NCI-H524 (cell line): Measurements from ENCODE around the gene THSD4.

ENCODE experiments used
- DNase-seq, 2 experiments: peaks; one replicate each; lab custom pipeline; 2025; lab: John Stamatoyannopoulos, UW

The THSD4 gene

DNA sequence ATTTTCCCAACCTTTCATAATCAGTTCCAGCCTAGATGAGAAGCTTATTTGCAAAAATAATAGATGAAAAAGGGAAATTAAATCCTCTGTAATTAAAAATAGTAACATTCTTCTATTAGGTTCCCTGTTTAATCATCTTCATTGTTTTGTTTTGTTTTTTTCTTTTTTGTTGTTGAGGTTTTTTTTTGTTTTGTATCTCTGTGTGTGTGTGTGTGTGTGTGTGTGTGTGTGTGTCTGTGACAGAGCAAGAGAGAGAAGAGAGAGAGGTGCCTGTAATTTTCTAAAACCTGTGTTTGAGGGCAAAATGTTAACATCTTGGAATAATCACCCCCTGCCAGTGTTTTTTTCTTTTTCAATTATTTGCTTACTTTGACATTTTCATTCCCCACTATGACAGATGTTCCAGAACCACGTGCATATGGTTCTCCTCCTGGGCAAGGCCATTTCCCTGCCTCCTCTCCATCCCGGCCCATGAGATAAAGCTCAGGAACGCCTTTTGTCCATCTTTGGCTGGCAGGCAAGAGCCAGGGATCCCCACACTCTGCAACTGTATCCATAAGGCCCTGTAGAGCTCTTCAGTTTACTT lies 573.3 kb downstream of the THSD4 start:
- peak in 1 of 2 experiments; percentile 41 for DNase-seq

DNA sequence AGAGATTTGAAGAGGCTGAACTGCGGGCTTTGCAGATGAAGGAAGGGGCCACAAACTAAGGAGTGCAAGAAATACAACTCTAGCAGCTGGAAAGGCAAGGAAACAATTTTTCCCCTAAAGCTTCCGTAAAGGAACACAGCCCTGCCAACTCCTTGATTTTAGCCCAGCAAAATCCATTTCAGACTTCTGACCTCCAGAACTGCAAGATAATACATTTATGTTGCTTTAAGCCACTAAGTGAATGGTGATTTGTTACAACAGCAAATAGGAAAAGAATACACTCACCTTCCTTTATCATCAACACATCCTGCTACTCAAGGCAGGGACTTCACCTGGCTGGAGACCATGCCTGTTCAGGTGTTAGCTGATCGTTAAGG lies 575.8 kb downstream of the THSD4 start:
- DNase-seq: no peak

DNA sequence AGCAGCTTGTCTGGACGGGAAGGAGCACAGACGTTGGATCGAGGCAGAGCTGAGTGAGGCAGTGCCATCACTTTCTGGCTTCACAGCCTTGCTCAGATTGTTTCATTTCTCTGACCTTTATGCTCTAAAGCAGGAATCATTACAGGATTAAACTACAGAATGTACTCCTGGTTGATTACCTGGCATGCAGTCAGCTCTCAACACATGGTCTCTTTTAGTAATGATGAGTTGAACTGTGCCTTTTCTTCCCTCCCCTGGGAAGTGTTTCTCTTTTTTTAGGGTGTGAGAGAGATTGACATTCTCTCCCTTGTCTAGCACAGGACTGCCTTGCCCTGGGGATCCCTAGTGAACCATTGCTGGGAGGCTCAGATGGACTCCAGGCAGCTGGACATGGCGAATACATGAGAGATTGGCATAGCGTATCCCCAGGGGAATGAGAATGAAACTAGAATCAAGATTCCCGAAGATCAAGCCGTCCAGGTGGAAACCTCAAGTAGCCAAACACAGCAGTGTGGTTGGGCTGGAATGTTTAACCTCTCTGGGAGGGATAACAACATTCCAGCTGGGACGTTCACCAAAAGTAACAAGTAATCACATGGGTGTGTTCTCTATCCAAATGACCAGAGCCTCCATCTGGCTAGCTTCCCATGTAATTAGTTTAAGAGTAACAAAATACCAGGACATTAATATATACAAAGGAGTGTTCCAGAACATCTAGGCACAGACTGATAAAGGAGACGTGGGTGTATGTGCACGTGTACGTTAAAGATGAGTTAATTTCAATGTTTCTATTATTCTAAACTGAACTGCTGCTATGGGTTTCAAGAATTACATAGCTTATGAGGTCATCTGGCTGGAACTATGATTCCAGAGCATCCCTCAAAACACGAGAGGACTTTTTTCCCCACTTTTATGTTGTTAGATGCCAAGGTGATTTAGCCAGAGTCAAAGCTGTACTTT lies 576.5 kb downstream of the THSD4 start:
- DNase-seq: peak; percentile 42 to 63

DNA sequence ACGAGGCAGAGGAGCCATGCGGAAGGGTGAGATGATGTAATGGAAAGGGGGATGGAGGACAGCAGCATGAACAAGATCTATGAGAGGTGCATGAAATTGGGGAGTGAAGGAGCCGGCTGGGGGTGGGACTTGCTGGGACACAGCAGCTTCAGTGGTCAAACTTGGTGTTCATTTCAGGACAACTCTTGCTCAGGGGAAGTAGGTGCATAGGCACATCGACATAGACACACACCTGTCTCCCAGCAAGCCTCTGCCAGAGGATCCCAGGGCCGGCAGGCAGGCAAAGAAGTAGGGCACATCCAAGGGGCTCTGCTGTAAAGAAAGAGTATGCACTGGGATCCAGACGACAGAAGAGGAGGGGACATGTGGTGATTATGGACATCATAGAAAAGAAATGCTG lies 582.0 kb downstream of the THSD4 start:
- no peak for DNase-seq

DNA sequence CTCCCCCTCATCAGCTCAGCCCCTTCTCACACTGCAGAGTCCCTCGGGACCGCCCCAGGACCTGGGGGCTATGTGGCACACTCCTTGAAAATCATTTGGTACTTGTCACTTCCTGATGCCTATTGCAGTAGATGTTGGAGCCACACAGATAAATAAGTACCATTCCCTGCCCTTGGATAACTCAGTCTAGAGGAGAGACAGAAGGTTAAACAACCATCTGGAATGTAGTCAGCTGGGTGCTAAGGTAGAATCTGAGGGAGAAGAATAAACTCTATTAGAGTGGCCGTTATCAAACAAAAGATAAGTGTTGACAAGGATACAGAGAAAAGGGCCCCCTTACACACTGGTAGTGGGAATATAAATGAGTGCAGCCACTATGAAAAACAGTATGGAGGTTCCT lies 582.8 kb downstream of the THSD4 start:
- DNase-seq: no peak

DNA sequence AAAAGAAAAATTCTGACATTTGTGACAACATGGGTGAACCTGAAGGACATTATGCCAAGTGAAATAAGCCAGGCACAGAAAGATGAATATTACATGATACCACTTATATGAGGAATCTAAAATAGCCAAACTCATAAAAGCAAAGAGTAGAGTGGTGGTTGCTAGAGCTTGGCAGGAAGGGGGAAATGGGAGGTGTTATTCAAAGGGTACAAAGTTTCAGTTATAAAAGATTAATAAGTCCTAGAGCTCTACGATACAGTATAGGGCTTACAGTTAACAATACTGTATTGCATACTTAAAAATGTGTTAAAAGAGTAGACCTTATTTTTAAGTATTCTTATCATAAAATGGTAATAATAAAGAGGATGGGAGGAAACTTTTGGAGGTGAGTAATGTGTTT lies 583.5 kb downstream of the THSD4 start:
- no peak for DNase-seq

DNA sequence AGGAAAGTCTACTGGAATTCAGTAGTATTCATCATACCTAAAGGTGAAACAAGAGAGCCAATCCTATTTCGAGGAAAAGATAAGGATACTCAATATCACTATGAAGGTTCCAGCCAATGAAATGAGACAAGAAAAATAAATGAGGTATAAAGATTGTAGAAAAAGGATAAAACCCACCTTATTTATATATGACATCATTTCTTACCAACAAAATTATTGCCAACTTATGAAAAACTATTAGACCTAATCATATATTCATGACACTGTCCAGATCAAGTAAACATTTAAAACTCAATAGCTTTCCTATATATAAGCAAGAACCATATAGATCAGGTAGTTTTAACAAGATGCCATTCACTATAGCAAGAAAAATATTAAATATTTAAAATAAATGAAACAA lies 584.7 kb downstream of the THSD4 start:
- no peak for DNase-seq

DNA sequence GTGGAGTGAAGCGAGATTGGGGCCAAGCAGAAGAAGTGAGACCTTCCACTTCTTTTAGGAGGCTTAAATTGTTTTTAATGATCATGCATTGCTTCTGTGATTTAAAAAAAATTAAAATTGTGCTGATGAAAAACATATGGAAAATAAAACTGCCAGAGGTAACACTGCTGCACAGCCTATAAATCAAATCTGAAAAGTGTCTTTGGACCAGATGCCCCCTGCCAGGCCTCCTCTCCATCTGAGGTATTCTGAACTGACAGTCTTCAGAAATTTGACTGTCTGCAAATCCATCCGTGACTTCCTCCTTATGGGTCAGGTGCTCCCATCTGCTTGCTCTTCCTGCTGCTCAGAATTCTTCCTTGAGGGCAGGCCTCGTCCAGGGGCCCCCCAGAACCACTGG lies 586.5 kb downstream of the THSD4 start:
- DNase-seq: no peak

DNA sequence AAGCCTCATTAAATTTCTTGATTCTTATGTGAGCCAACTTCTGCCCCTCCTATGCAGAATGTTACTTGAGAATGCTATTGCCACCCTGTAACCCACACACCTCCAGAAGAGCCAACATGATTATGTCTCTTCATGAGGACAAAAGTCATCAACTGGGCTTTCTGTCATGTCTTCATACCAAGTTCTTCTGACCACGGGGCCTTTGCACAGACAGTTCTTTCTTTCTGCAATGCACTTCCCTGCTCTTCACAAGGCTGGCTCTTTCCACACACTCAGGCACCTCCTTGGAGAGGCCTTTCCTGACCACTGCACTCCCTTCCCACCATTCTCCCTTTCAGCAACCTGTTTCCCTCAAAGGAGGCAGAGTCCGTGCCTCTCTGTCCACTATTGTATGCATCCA lies 587.2 kb downstream of the THSD4 start:
- no peak for DNase-seq

DNA sequence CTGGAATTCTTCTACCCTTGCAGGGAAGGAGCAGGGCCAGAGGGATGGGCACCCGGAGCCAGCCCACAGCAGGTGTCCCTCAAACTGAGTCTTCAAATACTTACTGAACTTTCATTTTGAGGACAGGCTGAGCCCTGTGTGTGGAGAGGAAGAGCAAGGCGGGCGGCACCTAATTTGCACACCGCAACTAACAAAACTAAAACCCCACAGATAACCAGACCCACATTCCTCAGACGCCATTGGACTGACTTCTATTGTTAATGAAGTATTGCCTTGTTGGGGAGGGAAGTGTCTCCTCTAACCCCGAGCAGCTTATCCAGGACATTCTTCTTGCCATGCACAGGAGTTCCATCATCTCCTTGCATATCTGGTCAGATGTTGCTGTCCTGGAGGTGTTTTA lies 589.9 kb downstream of the THSD4 start:
- DNase-seq: no peak

DNA sequence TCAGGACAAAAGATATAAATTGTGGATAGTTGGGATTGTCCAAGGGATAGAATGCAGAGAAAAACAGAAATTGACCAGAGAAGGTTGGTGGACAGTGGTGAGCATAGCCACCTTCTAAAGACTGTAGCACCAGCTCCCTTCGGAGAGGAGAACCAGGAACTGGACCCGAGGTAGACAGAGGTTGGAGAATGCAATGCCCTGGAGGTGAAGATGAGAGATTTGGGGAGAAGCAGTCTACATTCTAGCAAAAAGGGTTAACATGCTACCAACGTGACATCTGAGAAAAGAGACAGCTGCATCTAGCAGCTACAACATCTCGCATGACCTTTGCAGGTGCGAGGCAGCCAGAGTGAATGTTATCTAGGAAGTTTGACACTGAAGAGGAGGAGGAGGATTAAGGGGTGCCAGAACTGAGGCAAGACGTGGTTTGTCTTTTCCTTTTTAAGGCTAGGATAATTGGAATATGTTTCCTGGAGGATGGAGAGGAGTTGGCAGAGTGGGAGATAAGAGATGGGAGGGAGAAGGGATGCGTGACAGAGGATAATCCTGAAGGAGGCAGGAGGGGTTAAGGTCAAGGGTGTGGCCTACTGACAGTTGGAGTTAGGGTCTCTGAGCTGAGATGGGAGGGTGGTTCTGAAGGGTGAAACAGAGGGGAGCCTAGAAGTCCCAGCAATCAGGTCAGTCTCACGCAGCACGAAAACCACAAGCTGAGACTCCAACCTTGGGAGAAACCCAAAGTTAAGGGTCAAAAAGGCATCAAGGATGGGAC lies 591.4 kb downstream of the THSD4 start:
- no peak for DNase-seq

DNA sequence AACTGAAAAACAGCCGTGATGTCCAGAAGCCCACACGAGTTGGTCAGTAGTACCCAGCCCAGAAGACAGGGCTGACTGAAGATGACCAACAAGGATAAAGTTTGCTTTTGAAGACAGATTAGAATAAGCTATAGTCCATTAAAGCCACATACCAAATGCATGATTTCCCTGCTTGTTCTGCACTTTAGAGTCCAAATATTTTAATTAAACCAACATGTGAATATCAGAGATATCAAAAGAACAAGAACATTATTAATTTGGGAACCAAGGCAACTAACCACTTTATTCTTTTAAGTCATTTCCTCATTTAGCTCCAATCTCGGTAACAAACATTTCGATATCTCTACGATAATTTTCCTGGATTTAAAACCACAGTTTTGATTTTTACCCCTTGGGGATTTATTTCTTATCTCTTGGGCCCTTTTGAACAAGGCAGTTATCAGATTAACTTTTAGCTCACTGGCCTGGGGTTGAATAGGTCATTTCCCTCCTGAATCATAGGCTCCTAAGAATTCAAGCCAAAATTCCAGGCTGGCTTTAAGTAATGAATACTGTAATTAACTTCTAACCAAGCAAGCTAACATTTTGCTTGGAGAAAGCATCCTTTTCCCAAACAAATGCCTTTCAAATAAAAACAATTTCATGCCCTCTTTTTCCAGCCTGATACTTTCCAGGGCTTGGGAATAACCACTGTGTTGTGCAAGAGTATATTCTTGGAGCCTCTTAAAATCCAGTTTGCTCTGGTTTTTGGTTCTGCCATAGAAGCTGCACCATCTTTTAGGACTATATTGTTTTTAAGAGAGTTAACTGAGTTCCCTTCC lies 592.2 kb downstream of the THSD4 start:
- no peak for DNase-seq

DNA sequence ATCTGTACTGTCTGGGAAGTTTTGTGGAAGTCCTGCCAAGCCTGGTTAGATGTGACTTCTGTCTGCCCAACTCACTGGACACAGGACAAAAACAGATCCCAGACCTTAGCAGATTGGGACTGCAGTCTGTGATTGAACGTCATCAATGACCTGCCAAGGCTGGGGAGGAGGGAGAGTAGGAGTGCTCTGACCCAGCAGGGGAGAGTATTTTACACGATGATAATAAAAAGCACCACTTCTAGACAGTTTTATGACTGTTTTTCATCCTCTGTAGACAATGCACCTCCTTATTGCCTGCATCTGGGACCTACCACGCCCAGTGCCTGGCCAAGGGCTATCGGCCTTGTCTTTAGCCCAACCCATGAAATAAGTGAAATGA lies 592.8 kb downstream of the THSD4 start:
- no peak for DNase-seq

DNA sequence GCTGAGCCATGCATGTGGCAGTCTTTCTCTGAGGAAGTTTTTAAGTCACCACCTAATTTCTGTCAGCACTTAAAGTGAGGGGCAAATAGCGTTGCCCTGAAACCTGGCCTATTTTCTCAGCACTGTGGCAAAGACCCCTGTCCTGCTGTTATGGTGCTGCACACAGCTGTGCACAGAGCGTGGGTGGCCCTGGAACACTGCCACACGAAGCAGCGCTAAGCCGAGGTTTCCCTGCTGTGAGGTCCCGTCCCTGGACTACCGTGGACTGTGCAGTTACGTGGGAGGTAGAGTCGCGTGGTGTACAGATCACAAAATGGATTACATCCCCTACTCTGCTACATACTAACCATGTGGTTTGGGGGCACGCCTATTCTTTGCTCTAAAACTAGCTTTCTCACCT lies 593.5 kb downstream of the THSD4 start:
- DNase-seq: no peak

DNA sequence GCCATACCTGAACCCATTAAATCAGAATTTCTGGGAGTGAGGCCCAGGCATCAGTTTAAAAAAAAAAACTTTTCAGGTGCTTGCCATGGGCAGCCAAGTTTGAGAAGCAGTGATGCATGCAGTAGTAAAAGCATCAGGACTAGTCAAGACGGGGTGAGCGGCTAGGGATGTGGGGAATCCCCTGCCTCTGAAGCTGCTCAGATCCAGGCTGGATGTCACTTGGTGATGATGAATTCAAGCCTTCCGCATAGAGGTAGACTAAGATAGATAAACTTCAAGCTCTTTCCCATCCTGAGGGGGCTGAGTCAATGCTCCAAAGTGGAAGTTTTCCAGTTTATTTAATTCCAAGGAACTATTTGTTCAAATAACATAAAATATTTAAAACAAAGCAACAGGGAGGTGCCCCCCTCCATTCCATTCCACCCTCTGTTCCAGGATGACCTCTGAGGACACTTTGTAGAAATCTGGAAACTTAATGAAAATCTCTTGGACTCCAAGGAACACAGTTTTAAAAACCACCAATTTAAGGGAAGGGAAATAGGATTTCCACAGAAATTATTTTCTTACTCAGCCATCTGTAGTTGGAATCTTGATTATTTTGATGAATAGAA lies 594.6 kb downstream of the THSD4 start:
- DNase-seq: no peak

DNA sequence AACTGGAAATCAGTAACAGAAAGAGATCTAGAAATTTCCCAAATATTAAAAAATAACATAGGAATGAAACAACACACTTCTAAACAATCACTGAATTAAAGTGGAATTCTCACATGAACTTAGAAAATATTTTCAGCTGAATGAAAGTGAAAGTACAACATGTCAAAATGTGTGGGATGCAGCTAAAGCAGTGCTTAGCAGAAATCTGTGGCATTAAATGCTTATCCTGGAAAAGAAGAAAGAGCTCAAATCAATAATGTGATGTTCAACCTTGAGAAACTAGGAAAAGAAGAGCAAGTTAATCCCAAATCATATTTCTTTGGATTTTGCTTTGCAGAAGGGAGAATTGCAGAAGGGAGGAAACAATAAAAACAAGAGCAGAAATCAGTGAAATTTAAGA lies 596.9 kb downstream of the THSD4 start:
- DNase-seq: no peak

DNA sequence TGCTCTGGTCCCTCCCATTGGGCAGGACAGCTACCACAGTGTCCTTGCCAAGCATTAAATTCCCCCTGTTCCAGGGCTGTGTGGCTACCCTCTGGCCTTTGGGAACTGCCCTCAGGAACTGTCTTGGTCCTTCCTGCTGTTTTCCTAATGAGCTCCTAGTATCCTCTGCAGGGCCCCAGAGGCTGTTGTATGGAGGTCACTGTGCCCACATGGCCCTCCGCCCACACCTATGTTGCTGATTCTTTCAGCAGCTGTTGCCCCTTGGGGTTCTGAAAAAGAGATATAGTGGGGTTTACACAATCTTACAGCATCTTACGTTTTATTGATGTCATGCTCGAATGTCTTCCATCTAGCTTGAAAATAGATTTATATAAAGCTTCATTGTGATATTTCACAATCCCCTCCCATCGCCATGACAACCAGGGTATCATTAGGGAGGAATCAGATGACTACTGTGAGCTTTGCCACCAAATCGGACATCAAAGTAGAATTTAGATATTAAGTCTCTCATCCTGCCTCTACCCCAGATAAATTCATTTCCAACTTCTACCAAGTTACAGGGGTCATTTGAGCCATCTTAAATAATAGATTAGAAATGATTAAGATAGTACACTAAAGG lies 598.0 kb downstream of the THSD4 start:
- DNase-seq: peak in 1 of 2 experiments; percentile 30

DNA sequence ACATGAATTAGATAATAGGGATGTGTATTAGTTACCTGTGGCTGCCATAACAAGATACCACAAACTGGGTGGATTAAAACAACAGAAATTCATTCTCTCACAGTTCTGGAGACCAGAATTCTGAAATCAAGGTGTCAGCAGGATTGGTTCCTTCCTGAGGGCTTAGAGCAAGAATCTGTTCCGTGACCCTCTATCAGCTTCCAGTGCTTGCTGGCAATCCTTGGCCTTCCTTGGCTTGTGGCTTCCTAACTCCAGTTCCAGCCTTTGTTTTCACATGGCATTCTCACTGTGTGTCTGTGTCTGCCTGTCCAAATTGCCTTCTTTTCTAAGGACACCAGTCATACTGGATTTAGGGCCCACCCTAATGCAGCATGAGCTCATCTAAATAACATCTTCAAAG lies 600.6 kb downstream of the THSD4 start:
- DNase-seq: no peak

DNA sequence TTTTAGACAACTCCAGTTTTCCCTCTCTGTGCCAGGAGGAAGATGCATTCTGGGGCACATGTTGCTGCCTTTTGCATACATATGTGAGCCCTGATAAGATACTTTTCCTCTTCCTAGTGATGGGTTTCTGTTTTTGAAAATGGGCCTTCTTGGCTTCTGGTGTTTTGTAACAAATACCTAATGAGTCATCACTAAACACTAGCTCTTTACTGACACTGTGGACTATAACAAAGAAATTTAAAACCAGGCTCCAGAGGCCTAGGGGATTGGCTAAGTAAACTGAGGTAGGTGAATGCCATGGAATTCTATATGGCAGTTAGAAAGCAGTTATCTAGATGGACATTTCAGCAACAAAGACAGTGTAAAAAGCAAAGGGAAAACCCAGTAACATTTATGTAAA lies 601.7 kb downstream of the THSD4 start:
- DNase-seq: no peak

DNA sequence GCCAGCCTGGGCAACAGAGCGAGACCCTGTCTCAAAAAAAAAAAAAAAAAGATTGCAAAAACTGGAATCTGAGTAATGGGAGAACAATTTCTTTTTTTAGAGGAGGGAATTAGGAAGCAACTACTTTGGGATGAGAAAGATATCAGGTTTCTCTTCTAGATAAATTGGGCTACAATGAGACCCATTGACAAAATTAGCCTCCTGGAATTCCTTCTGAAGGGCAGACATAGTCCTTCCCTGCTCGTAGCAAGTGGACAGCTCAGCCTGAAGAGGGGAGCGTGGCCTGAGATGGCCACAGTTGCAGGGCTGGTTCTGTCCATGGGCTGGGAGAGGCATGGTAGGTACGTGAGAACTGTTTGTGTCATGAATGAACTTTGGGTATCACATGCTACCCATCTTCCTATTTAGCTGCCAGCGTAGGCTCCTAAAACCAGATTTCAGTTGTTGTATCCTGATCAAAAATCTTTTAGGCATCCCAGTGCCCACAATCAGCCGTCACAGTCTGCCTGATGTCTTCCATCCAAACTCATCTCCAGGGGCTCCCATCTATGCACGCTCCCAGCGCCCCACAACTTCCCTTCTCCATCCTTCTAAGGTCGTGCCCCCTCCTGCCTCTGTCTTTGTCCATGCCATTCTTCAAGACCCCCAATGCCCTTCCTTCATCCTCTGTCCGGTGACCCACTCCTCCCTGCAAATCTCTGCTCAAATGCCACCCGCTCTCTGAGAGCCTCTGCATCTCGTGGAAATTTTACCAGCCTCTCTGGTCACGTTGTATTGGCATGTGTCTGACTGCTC lies 603.0 kb downstream of the THSD4 start:
- DNase-seq: no peak
